SK-N-SH (cell line): ENCODE measurements around the gene HSP90AA1. TPM values are rescaled to one million over a fixed set of nuclear protein-coding genes. Genes with fewer than 3 reads are reported as not detected.

Source experiments
- CTCF ChIA-PET: fragments of 300-600, 350-600 bp; formaldehyde crosslinking; extraction: SDS; loops from one replicate; lab custom pipeline; 2021; lab: Yijun Ruan, JAX
- POLR2A ChIA-PET: fragments of 350-600 bp; sonication (Branson Sonifier 250); formaldehyde crosslinking; extraction: SDS; loops from one replicate; lab custom pipeline; 2020; ENCODE audit warnings: antibody characterized with exemption, inconsistent platforms; lab: Yijun Ruan, JAX
- DNase-seq: peaks from one replicate; pipeline ENCODE4 v3.0.0; 2012
- H2AFZ ChIP-seq: fragments of 200-600 bp; sonication (generic); 2 replicates; pipeline ENCODE4 v1.8.1; 2016; ENCODE audit warnings: antibody characterized with exemption, mild to moderate bottlenecking, low read depth
- H3F3A ChIP-seq: fragments of 200-600 bp; sonication (generic); replicated peaks from 2 replicates; pipeline ENCODE3; 2016; ENCODE audit warnings: antibody characterized with exemption, mild to moderate bottlenecking; ENCODE audit not compliant: insufficient read depth
- H3K27ac ChIP-seq, 2 experiments: fragments of 200-500 bp in 1 of 2; fragments of 200-600 bp in 1 of 2; sonication (Bioruptor generic) in 1 of 2; sonication (generic), shearing (Covaris generic) in 1 of 2; 2 replicates each; pipeline versions ENCODE4 v1.5.1 to v1.6.1; 2014 to 2016; ENCODE audit warnings: low read depth in 2 of 2, inconsistent platforms in 1 of 2, low read length in 1 of 2, mild to moderate bottlenecking in 1 of 2, mixed read lengths in 1 of 2
- H3K27me3 ChIP-seq: fragments of 200-600 bp; sonication (generic), shearing (Covaris generic); 2 replicates; pipeline ENCODE4 v1.6.1; 2016; ENCODE audit warnings: mixed run types; ENCODE audit not compliant: insufficient read depth
- H3K36me3 ChIP-seq, 2 experiments: fragments of 200-500 bp in 1 of 2; fragments of 200-600 bp in 1 of 2; sonication (Bioruptor generic) in 1 of 2; sonication (generic) in 1 of 2; replicated peaks in 1 of 2; 2 replicates each; pipeline versions ENCODE3 to v1.5.1; 2014 to 2016; ENCODE audit warnings: low read length in 1 of 2, mild to moderate bottlenecking in 1 of 2; ENCODE audit not compliant: insufficient read depth in 2 of 2, control insufficient read depth in 1 of 2
- H3K4me1 ChIP-seq, 2 experiments: fragments of 200-500 bp in 1 of 2; fragments of 200-600 bp in 1 of 2; sonication (Bioruptor generic) in 1 of 2; sonication (generic), shearing (Covaris generic) in 1 of 2; 2 replicates each; pipeline versions ENCODE4 v1.5.1 to v1.6.1; 2014 to 2016; ENCODE audit warnings: low read depth in 1 of 2, low read length in 1 of 2, mixed run types in 1 of 2; ENCODE audit not compliant: insufficient read depth in 2 of 2, control insufficient read depth in 1 of 2
- H3K4me2 ChIP-seq: fragments of 200-600 bp; sonication (generic), shearing (Covaris generic); 2 replicates; pipeline ENCODE4 v1.6.1; 2017; ENCODE audit warnings: mixed run types
- H3K4me3 ChIP-seq, 2 experiments: fragments of 200-500 bp in 1 of 2; fragments of 200-600 bp in 1 of 2; sonication (Bioruptor generic) in 1 of 2; sonication (generic), shearing (Covaris generic) in 1 of 2; 2 replicates each; pipeline versions ENCODE4 v1.5.1 to v1.8.1; 2014 to 2016; ENCODE audit warnings: low read depth in 2 of 2, inconsistent platforms in 1 of 2, low read length in 1 of 2, mild to moderate bottlenecking in 1 of 2, mixed read lengths in 1 of 2, moderate library complexity in 1 of 2
- H3K79me2 ChIP-seq: fragments of 200-600 bp; sonication (generic); 2 replicates; pipeline ENCODE4 v1.8.1; 2017; ENCODE audit warnings: mild to moderate bottlenecking; ENCODE audit not compliant: insufficient read depth
- H3K9ac ChIP-seq: fragments of 200-600 bp; sonication (generic); 2 replicates; pipeline ENCODE4 v1.6.1; 2017; ENCODE audit warnings: mixed run types
- H3K9me2 ChIP-seq: fragments of 200-600 bp; sonication (generic); 2 replicates; pipeline ENCODE4 v1.6.1; 2017; ENCODE audit warnings: mixed run types
- H3K9me3 ChIP-seq: fragments of 200-600 bp; sonication (generic); 2 replicates; pipeline ENCODE4 v1.6.1; 2017; ENCODE audit warnings: mixed run types, mild to moderate bottlenecking, moderate library complexity
- H4K20me1 ChIP-seq: fragments of 200-600 bp; sonication (generic); 2 replicates; pipeline ENCODE4 v1.6.1; 2017; ENCODE audit warnings: mild to moderate bottlenecking, mixed run types; ENCODE audit not compliant: insufficient read depth
- ELF1 ChIP-seq: IDR thresholded peaks from 2 replicates; pipeline ENCODE4 v1.4.0; 2012
- FOXM1 ChIP-seq: IDR thresholded peaks from 2 replicates; pipeline ENCODE4 v1.4.0; 2012; ENCODE audit warnings: low read depth, mild to moderate bottlenecking
- IRF3 ChIP-seq: fragments of 150-350 bp; IDR thresholded peaks from 2 replicates; pipeline ENCODE4 v1.6.1; 2016; ENCODE audit warnings: mild to moderate bottlenecking, low read depth, low read length
- JUND ChIP-seq: IDR thresholded peaks from 2 replicates; pipeline ENCODE4 v1.4.0; 2012
- MEF2A ChIP-seq: IDR thresholded peaks from 2 replicates; pipeline ENCODE4 v1.4.0; 2012; ENCODE audit warnings: low read depth, borderline replicate concordance
- NRF1 ChIP-seq: IDR thresholded peaks from 2 replicates; pipeline ENCODE4 v1.6.1; 2012; ENCODE audit warnings: low read depth, mild to moderate bottlenecking, low read length
- SIN3A ChIP-seq: IDR thresholded peaks from 2 replicates; pipeline ENCODE4 v1.6.1; 2012; ENCODE audit warnings: low read depth, mild to moderate bottlenecking, low read length, moderate library complexity, borderline replicate concordance
- TCF12 ChIP-seq: IDR thresholded peaks from 2 replicates; pipeline ENCODE4 v1.4.0; 2012
- WGBS: methylation state at CpG from one replicate; pipeline ENCODE4 v1.1.6; 2017; ENCODE audit warnings: low lambda C conversion rate; 5-methylcytosine and 5-hydroxymethylcytosine counted together
- polyA plus RNA-seq, 3 experiments: library from polyadenylated mRNA; depleted of rRNA; stranded (reverse); fragments of >200 nt; gene quantifications; 2 replicates each; pipeline ENCODE4 v1.2.3, GENCODE V29; 2012

Gene HSP90AA1
- polyA plus RNA-seq, 1 of the 3 experiments (the other 2 are of a cell fraction), result 269 TPM

DNA sequence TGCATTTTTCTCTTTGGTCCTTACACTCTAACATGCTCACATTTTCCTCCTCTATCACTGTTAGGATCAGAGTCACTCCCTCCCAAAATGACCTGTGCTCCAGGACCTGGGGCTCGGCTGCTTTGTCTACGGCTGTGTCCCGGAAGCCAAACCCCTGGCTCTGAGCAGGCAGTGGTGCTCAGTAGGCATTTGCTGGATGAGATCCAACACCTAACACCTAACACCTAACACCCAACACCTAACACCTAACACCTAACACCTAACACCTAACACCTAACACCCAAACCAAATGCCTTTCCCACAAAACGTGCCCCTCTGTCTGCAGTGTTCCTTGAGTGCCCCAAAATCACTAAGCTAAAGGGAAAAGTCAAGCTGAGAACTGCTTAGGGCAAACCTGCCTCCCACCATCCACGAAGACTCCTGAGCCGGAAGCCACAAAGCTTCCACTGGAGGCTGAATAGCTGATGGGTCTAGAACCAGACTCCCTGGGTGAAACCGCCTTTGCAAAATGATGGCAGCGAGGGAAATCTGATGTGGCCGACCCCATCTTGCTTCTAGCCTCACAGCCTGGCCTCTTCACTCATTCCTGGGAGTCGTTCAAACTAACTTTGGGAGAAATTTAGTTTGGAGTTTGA, 29.2 kb downstream of the HSP90AA1 start:
- Histone ChIP-seq H4K20me1 (no peaks in the 10 kb centered on the region), H3K9me3 (no peaks in the 10 kb centered on the region), H3K79me2 (no peaks in the 10 kb centered on the region), H3K36me3 (peaks cover 2 to 14% of the 10 kb centered on the region in 2 experiments), H3K27ac (no peak overlapping the region), H3F3A (peaks cover 14% of the 10 kb centered on the region), H3K4me1 (no peaks in the 10 kb centered on the region), H3K4me3 (no peak overlapping the region), H3K27me3 (no peaks in the 10 kb centered on the region), H2AFZ (no peak overlapping the region), H3K4me2 (no peak overlapping the region), H3K9ac (no peak overlapping the region), H3K9me2 (no peaks in the 10 kb centered on the region)
- 0 out of 2 replicates have a peak, but pooled peaks have one; percentile 34 for TF ChIP-seq SIN3A
- no peak for TF ChIP-seq MEF2A
- no peak for TF ChIP-seq FOXM1
- 90% methylated on average over 10 of the region's 10 CpGs for WGBS
- ChIA-PET CTCF (interaction anchor here (0.6 kb wide), 1 partner anchor 10 kb away, joined by 3 read pairs; no protein-coding TSS in a partner anchor), POLR2A (no interaction called here)
- no peak for DNase-seq

- Histone ChIP-seq H3K79me2 (no peaks in the 10 kb centered on the region), H3K4me2 (no peak overlapping the region), H4K20me1 (no peaks in the 10 kb centered on the region), H3K36me3 (peaks cover 6 to 19% of the 10 kb centered on the region in 2 experiments), H3K9me2 (no peaks in the 10 kb centered on the region), H3K4me3 (no peak overlapping the region), H3K27me3 (no peaks in the 10 kb centered on the region), H2AFZ (no peak overlapping the region), H3F3A (peaks cover 14% of the 10 kb centered on the region), H3K9me3 (no peaks in the 10 kb centered on the region), H3K9ac (no peak overlapping the region), H3K27ac (no peak overlapping the region), H3K4me1 (no peaks in the 10 kb centered on the region)
- CTCF ChIA-PET, result interaction anchor here (0.6 kb wide), 1 partner anchor 9 kb away, joined by 3 read pairs; no protein-coding TSS in a partner anchor
- POLR2A ChIA-PET, result no interaction called here
- WGBS, result 89% methylated on average over 31 of the region's 31 CpGs
- DNase-seq, result no peak
- TF ChIP-seq JUND (no peak), NRF1 (no peak), SIN3A (no peak), TCF12 (no peak), IRF3 (no peak), ELF1 (no peak), MEF2A (no peak)
These were observed 30.0 kb downstream of the HSP90AA1 start for GRCh38 chr14:102056694-102057442.
